Naive B cell (primary cell): ENCODE results near the gene TMX2. TPM values are rescaled to one million over a fixed set of nuclear protein-coding genes. Genes with fewer than 3 reads are reported as not detected.

Experiments used
- ATAC-seq, 2 donors: fragments of 150-1000 bp; cut with Tn5 transposase; 2 replicates each; pipeline ENCODE4 v1.10.0; 2021; ENCODE audit warnings: low read depth in 2 of 2, mild to moderate bottlenecking in 2 of 2, moderate library complexity in 2 of 2
- DNase-seq: peaks from one replicate; pipeline ENCODE4 v3.0.0; 2022
- H3K27ac Mint-ChIP-seq, 6 donors: one replicate each; pipeline ENCODE4 v1.8.0; 2020 to 2022; ENCODE audit warnings: mild to moderate bottlenecking in 6 of 6, mixed read lengths in 6 of 6, moderate library complexity in 5 of 6, inconsistent platforms in 2 of 6
- H3K27me3 Mint-ChIP-seq, 3 donors: one replicate each; pipeline ENCODE4 v1.8.0; 2021 to 2022; ENCODE audit warnings: mixed read lengths in 3 of 3, mild to moderate bottlenecking in 1 of 3
- H3K36me3 Mint-ChIP-seq, 2 donors: one replicate each; pipeline ENCODE4 v1.8.0; 2020 to 2022; ENCODE audit warnings: mixed read lengths in 2 of 2, inconsistent platforms in 1 of 2, mild to moderate bottlenecking in 1 of 2
- H3K4me1 Mint-ChIP-seq, 3 donors: one replicate each; pipeline ENCODE4 v1.8.0; 2020 to 2022; ENCODE audit warnings: mixed read lengths in 3 of 3, inconsistent platforms in 1 of 3, mild to moderate bottlenecking in 1 of 3, moderate library complexity in 1 of 3
- H3K4me3 Mint-ChIP-seq, 8 donors: one replicate each; pipeline ENCODE4 v1.8.0; 2020 to 2022; ENCODE audit warnings: mild to moderate bottlenecking in 8 of 8, mixed read lengths in 8 of 8, moderate library complexity in 8 of 8, inconsistent platforms in 2 of 8
- H3K9me3 Mint-ChIP-seq, 7 donors: one replicate each; pipeline ENCODE4 v1.8.0; 2020 to 2022; ENCODE audit warnings: mixed read lengths in 7 of 7, mild to moderate bottlenecking in 5 of 7, inconsistent platforms in 2 of 7, moderate library complexity in 1 of 7
- polyA plus RNA-seq, 6 donors: library from polyadenylated mRNA; unstranded; fragments of 300-500 nt; fragmentation: Illumina TruSeq; gene quantifications; one replicate each; pipeline ENCODE4 v1.2.3, GENCODE V29; 2021; ENCODE audit warnings: low read depth in 6 of 6

TMX2 gene
- polyA plus RNA-seq, 6 donors from 2014 or later = 61.5 to 77.9 (median 72.3) TPM

- Mint-ChIP-seq H3K4me1 (peaks cover 27 to 40% (median 39%) of the 10 kb centered on the region in 3 donors), H3K27ac (peak overlapping the region; percentile 36 to 92 (median 88)), H3K9me3 (no peaks in the 10 kb centered on the region), H3K27me3 (no peaks in the 10 kb centered on the region), H3K36me3 (no peaks in the 10 kb centered on the region), H3K4me3 (peak overlapping the region; percentile 91 to 98 (median 96))
- ATAC-seq (no peak), DNase-seq (no peak)
Observed at GRCh38 chr11:57762235-57762861, 50.0 kb downstream of the TMX2 start.

- ATAC-seq (no peak), DNase-seq (no peak)
- Mint-ChIP-seq H3K9me3 (no peaks in the 10 kb centered on the region), H3K27ac (peak overlapping the region; percentile 23 to 89 (median 46)), H3K4me1 (peaks cover 31 to 40% (median 40%) of the 10 kb centered on the region in 3 donors), H3K4me3 (peak overlapping the region; percentile 67 to 98 (median 86)), H3K36me3 (no peaks in the 10 kb centered on the region), H3K27me3 (no peaks in the 10 kb centered on the region)
Observed at GRCh38 chr11:57763568-57763967, 51.2 kb downstream of the TMX2 start.

GRCh38 chr11:57764021-57764420, 51.6 kb downstream of the TMX2 start:
- Mint-ChIP-seq H3K27me3 (no peaks in the 10 kb centered on the region), H3K4me1 (peaks cover 31 to 40% (median 40%) of the 10 kb centered on the region in 3 donors), H3K9me3 (no peaks in the 10 kb centered on the region), H3K27ac (peak overlapping the region in 3 of 6 donors; percentile 33 to 89 (median 71)), H3K36me3 (no peaks in the 10 kb centered on the region), H3K4me3 (peak overlapping the region; percentile 9 to 98 (median 82))
- ATAC-seq = no peak
- DNase-seq = no peak

GRCh38 chr11:57764566-57764965, 52.2 kb downstream of the TMX2 start:
- Mint-ChIP-seq H3K27me3 (no peaks in the 10 kb centered on the region), H3K27ac (peak overlapping the region in 1 of 6 donors; percentile 12), H3K36me3 (no peaks in the 10 kb centered on the region), H3K9me3 (no peaks in the 10 kb centered on the region), H3K4me1 (peaks cover 35 to 45% (median 43%) of the 10 kb centered on the region in 3 donors), H3K4me3 (peak overlapping the region in 4 of 8 donors; percentile 36 to 98 (median 62))
- no peak for ATAC-seq
- DNase-seq = no peak

- no peaks in the 10 kb centered on the region for H3K27me3 Mint-ChIP-seq
- DNase-seq = no peak
- no peaks in the 10 kb centered on the region for H3K9me3 Mint-ChIP-seq
- no peak for ATAC-seq
- peak overlapping the region in 1 of 8 donors; percentile 2 for H3K4me3 Mint-ChIP-seq
- H3K4me1 Mint-ChIP-seq = peaks cover 36 to 48% (median 47%) of the 10 kb centered on the region in 3 donors
- H3K27ac Mint-ChIP-seq = peak overlapping the region in 1 of 6 donors; percentile 12
- no peaks in the 10 kb centered on the region for H3K36me3 Mint-ChIP-seq
Observed at GRCh38 chr11:57764972-57765371, 52.6 kb downstream of the TMX2 start.

GRCh38 chr11:57770793-57771192, 58.4 kb downstream of the TMX2 start:
- ATAC-seq = no peak
- H3K36me3 Mint-ChIP-seq = peaks cover 0 to 4% of the 10 kb centered on the region in 2 donors
- H3K4me3 Mint-ChIP-seq = no peak overlapping the region
- H3K9me3 Mint-ChIP-seq = peaks cover 0 to 3% (median 0%) of the 10 kb centered on the region in 7 donors
- DNase-seq = no peak
- H3K4me1 Mint-ChIP-seq = peaks cover 20 to 36% (median 36%) of the 10 kb centered on the region in 3 donors
- peak overlapping the region in 5 of 6 donors; percentile 4 to 63 (median 42) for H3K27ac Mint-ChIP-seq
- no peaks in the 10 kb centered on the region for H3K27me3 Mint-ChIP-seq

- ATAC-seq (no peak), DNase-seq (no peak)
- H3K4me3 Mint-ChIP-seq = no peak overlapping the region
- peak overlapping the region in 3 of 6 donors; percentile 4 to 63 (median 53) for H3K27ac Mint-ChIP-seq
- H3K36me3 Mint-ChIP-seq = peaks cover 0 to 4% of the 10 kb centered on the region in 2 donors
- H3K27me3 Mint-ChIP-seq = no peaks in the 10 kb centered on the region
- peaks cover 0 to 3% (median 0%) of the 10 kb centered on the region in 7 donors for H3K9me3 Mint-ChIP-seq
- H3K4me1 Mint-ChIP-seq = peaks cover 25 to 40% (median 40%) of the 10 kb centered on the region in 3 donors
Observed at GRCh38 chr11:57771365-57771764, 59.0 kb downstream of the TMX2 start.

- Mint-ChIP-seq H3K4me3 (peak overlapping the region in 1 of 8 donors; percentile 33), H3K27me3 (no peaks in the 10 kb centered on the region), H3K9me3 (peaks cover 0 to 3% (median 0%) of the 10 kb centered on the region in 7 donors), H3K27ac (peak overlapping the region in 2 of 6 donors; percentile 17 to 21), H3K36me3 (peaks cover 0 to 4% of the 10 kb centered on the region in 2 donors), H3K4me1 (peaks cover 27 to 45% (median 44%) of the 10 kb centered on the region in 3 donors)
- DNase-seq (no peak), ATAC-seq (no peak)
Observed at GRCh38 chr11:57772562-57772961, 60.2 kb downstream of the TMX2 start.

- Mint-ChIP-seq H3K36me3 (peaks cover 0 to 4% of the 10 kb centered on the region in 2 donors), H3K9me3 (peaks cover 0 to 3% (median 0%) of the 10 kb centered on the region in 7 donors), H3K27me3 (no peaks in the 10 kb centered on the region), H3K4me1 (peaks cover 26 to 47% (median 45%) of the 10 kb centered on the region in 3 donors), H3K27ac (peak overlapping the region in 2 of 6 donors; percentile 21 to 80), H3K4me3 (no peak overlapping the region)
- DNase-seq (no peak), ATAC-seq (no peak)
Observed at GRCh38 chr11:57773026-57773598, 60.7 kb downstream of the TMX2 start.

- ATAC-seq = no peak
Observed at GRCh38 chr11:57775491-57775890, 63.1 kb downstream of the TMX2 start.

GRCh38 chr11:57776031-57776521, 63.7 kb downstream of the TMX2 start:
- peaks cover 0 to 3% (median 0%) of the 10 kb centered on the region in 7 donors for H3K9me3 Mint-ChIP-seq
- H3K36me3 Mint-ChIP-seq = peaks cover 0 to 1% of the 10 kb centered on the region in 2 donors
- ATAC-seq (no peak), DNase-seq (no peak)
- no peak overlapping the region for H3K4me3 Mint-ChIP-seq
- no peaks in the 10 kb centered on the region for H3K27me3 Mint-ChIP-seq
- peak overlapping the region in 3 of 6 donors; percentile 16 to 66 (median 29) for H3K27ac Mint-ChIP-seq
- peaks cover 34 to 51% (median 50%) of the 10 kb centered on the region in 3 donors for H3K4me1 Mint-ChIP-seq

More at GRCh38 chr11:57775491-57775890, 63.1 kb downstream of the TMX2 start:
- Mint-ChIP-seq H3K27ac (peak overlapping the region in 5 of 6 donors; percentile 28 to 81 (median 66)), H3K27me3 (no peaks in the 10 kb centered on the region), H3K9me3 (peaks cover 0 to 3% (median 0%) of the 10 kb centered on the region in 7 donors), H3K36me3 (peaks cover 0 to 4% of the 10 kb centered on the region in 2 donors), H3K4me3 (no peak overlapping the region), H3K4me1 (peaks cover 34 to 53% (median 51%) of the 10 kb centered on the region in 3 donors)
- DNase-seq = no peak

- Mint-ChIP-seq H3K36me3 (no peaks in the 10 kb centered on the region), H3K4me1 (peaks cover 36 to 53% (median 52%) of the 10 kb centered on the region in 3 donors), H3K27ac (peak overlapping the region in 2 of 6 donors; percentile 29 to 42), H3K4me3 (no peak overlapping the region), H3K27me3 (no peaks in the 10 kb centered on the region), H3K9me3 (no peaks in the 10 kb centered on the region)
- ATAC-seq (no peak), DNase-seq (no peak)
Observed at GRCh38 chr11:57776577-57777210, 64.3 kb downstream of the TMX2 start.

- H3K9me3 Mint-ChIP-seq = no peaks in the 10 kb centered on the region
- ATAC-seq (no peak), DNase-seq (no peak)
- H3K4me1 Mint-ChIP-seq = peaks cover 38 to 57% (median 53%) of the 10 kb centered on the region in 3 donors
- no peaks in the 10 kb centered on the region for H3K27me3 Mint-ChIP-seq
- no peaks in the 10 kb centered on the region for H3K36me3 Mint-ChIP-seq
- H3K27ac Mint-ChIP-seq = peak overlapping the region in 1 of 6 donors; percentile 64
- no peak overlapping the region for H3K4me3 Mint-ChIP-seq
Observed at GRCh38 chr11:57777969-57778317, 65.5 kb downstream of the TMX2 start.
